ENCODE results near the gene ZNF777. TPM values are rescaled to one million over a fixed set of nuclear protein-coding genes. Genes with fewer than 3 reads are reported as not detected.

Gene ZNF777
- total RNA-seq, 1 donor from 2014 or later = 17.2 TPM

DNA sequence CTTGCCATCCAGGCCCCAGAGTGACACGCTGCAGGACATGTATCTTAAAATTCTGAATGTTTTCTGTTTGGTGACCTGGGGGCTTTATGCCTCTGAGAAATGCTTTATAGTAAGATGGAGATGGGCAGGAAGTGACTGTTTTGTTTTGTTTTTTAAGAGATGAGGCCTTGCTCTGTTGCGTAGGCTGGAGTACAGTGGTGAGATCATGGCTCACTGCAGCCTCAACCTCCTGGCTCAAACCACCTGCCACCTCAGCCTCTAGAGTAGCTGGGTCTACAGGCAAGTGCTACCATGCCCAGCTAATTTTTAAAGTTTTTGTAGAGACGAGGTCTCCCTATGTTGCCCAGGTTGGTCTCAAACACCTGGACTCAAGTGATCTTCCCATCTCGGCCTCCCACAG is 20.6 kb downstream of the ZNF777 start:
- no peak overlapping the region for H3K4me2 ChIP-seq (ENCODE audit: low read length)
- no peak for TF ChIP-seq CTCF (IDR thresholded peaks at IDR 0.05; ENCODE audit: insufficient read depth, low read depth, low read length)
- TF ChIP-seq EZH2 (IDR thresholded peaks at IDR 0.05; ENCODE audit: insufficient read depth, low read length) = no peak
- H3K4me1 ChIP-seq (ENCODE audit: insufficient read depth, low read length) = no peaks in the 10 kb centered on the region
- H3K27me3 ChIP-seq (ENCODE audit: insufficient read depth, low read length) = no peaks in the 10 kb centered on the region
- no peak overlapping the region for H3K9ac ChIP-seq (ENCODE audit: low read length)
- no peak overlapping the region for H3K27ac ChIP-seq (ENCODE audit: low read depth, low read length)
- Mint-ChIP-seq H3K36me3 (ENCODE audit: low read depth, unreplicated experiment) (peaks cover 25% of the 10 kb centered on the region), H3K4me3 (ENCODE audit: unreplicated experiment) (no peak overlapping the region), H3K4me1 (ENCODE audit: low read depth, unreplicated experiment) (peaks cover 5% of the 10 kb centered on the region), H3K9me3 (ENCODE audit: unreplicated experiment) (no peaks in the 10 kb centered on the region), H3K27ac (ENCODE audit: unreplicated experiment) (no peak overlapping the region), H3K27me3 (ENCODE audit: low read depth, unreplicated experiment) (no peaks in the 10 kb centered on the region)
- FAIRE-seq (no peak), DNase-seq (ENCODE audit: low read depth) (no peak)
- H2AFZ ChIP-seq (ENCODE audit: low read depth, low read length) = no peak overlapping the region
- peaks cover 4% of the 10 kb centered on the region for H4K20me1 ChIP-seq (ENCODE audit: insufficient read depth, low read length)
- H3K4me3 ChIP-seq (ENCODE audit: insufficient read depth, low read depth, low read length) = no peak overlapping the region
- no peaks in the 10 kb centered on the region for H3K9me3 ChIP-seq (ENCODE audit: insufficient read depth, low read depth, low read length)
- peaks cover 11% of the 10 kb centered on the region for H3K36me3 ChIP-seq (ENCODE audit: insufficient read depth, low read length)
- H3K79me2 ChIP-seq (ENCODE audit: insufficient read depth, low read length) = no peaks in the 10 kb centered on the region

- no peaks in the 10 kb centered on the region for H3K9me3 Mint-ChIP-seq (ENCODE audit: unreplicated experiment)
- peaks cover 38% of the 10 kb centered on the region for H3K36me3 Mint-ChIP-seq (ENCODE audit: low read depth, unreplicated experiment)
- peaks cover 5% of the 10 kb centered on the region for H3K4me1 Mint-ChIP-seq (ENCODE audit: low read depth, unreplicated experiment)
- no peak overlapping the region for H3K27ac Mint-ChIP-seq (ENCODE audit: unreplicated experiment)
- Histone ChIP-seq H3K9me3 (ENCODE audit: insufficient read depth, low read depth, low read length) (no peaks in the 10 kb centered on the region), H2AFZ (ENCODE audit: low read depth, low read length) (no peak overlapping the region), H3K79me2 (ENCODE audit: insufficient read depth, low read length) (no peaks in the 10 kb centered on the region), H3K9ac (ENCODE audit: low read length) (no peak overlapping the region), H3K36me3 (ENCODE audit: insufficient read depth, low read length) (peaks cover 10% of the 10 kb centered on the region), H3K4me1 (ENCODE audit: insufficient read depth, low read length) (no peaks in the 10 kb centered on the region), H3K4me3 (ENCODE audit: insufficient read depth, low read depth, low read length) (no peak overlapping the region), H4K20me1 (ENCODE audit: insufficient read depth, low read length) (peaks cover 4% of the 10 kb centered on the region), H3K27me3 (ENCODE audit: insufficient read depth, low read length) (no peaks in the 10 kb centered on the region), H3K4me2 (ENCODE audit: low read length) (no peak overlapping the region), H3K27ac (ENCODE audit: low read depth, low read length) (no peak overlapping the region)
- no peak for FAIRE-seq
- no peak overlapping the region for H3K4me3 Mint-ChIP-seq (ENCODE audit: unreplicated experiment)
- no peak for DNase-seq (ENCODE audit: low read depth)
- H3K27me3 Mint-ChIP-seq (ENCODE audit: low read depth, unreplicated experiment) = no peaks in the 10 kb centered on the region
- TF ChIP-seq EZH2 (IDR thresholded peaks at IDR 0.05; ENCODE audit: insufficient read depth, low read length) = no peak
- no peak for TF ChIP-seq CTCF (IDR thresholded peaks at IDR 0.05; ENCODE audit: insufficient read depth, low read depth, low read length)
These were observed 24.5 kb downstream of the ZNF777 start for GRCh38 chr7:149436358-149436757.

GRCh38 chr7:149433124-149433523 is 27.7 kb downstream of the ZNF777 start:
- H2AFZ ChIP-seq (ENCODE audit: low read depth, low read length) = no peak overlapping the region
- no peak overlapping the region for H3K4me2 ChIP-seq (ENCODE audit: low read length)
- H3K4me1 ChIP-seq (ENCODE audit: insufficient read depth, low read length) = no peaks in the 10 kb centered on the region
- H3K36me3 Mint-ChIP-seq (ENCODE audit: low read depth, unreplicated experiment) = peaks cover 43% of the 10 kb centered on the region
- no peak overlapping the region for H3K27ac Mint-ChIP-seq (ENCODE audit: unreplicated experiment)
- no peaks in the 10 kb centered on the region for H3K9me3 Mint-ChIP-seq (ENCODE audit: unreplicated experiment)
- H3K79me2 ChIP-seq (ENCODE audit: insufficient read depth, low read length) = no peaks in the 10 kb centered on the region
- H3K9me3 ChIP-seq (ENCODE audit: insufficient read depth, low read depth, low read length) = no peaks in the 10 kb centered on the region
- no peak overlapping the region for H3K4me3 Mint-ChIP-seq (ENCODE audit: unreplicated experiment)
- peaks cover 6% of the 10 kb centered on the region for H4K20me1 ChIP-seq (ENCODE audit: insufficient read depth, low read length)
- no peak overlapping the region for H3K27ac ChIP-seq (ENCODE audit: low read depth, low read length)
- FAIRE-seq = no peak
- no peak overlapping the region for H3K9ac ChIP-seq (ENCODE audit: low read length)
- DNase-seq (ENCODE audit: low read depth) = no peak
- no peak overlapping the region for H3K4me3 ChIP-seq (ENCODE audit: insufficient read depth, low read depth, low read length)
- TF ChIP-seq CTCF (IDR thresholded peaks at IDR 0.05; ENCODE audit: insufficient read depth, low read depth, low read length) = no peak
- TF ChIP-seq EZH2 (IDR thresholded peaks at IDR 0.05; ENCODE audit: insufficient read depth, low read length) = no peak
- H3K36me3 ChIP-seq (ENCODE audit: insufficient read depth, low read length) = peaks cover 13% of the 10 kb centered on the region
- no peaks in the 10 kb centered on the region for H3K27me3 ChIP-seq (ENCODE audit: insufficient read depth, low read length)
- H3K27me3 Mint-ChIP-seq (ENCODE audit: low read depth, unreplicated experiment) = no peaks in the 10 kb centered on the region
- H3K4me1 Mint-ChIP-seq (ENCODE audit: low read depth, unreplicated experiment) = no peaks in the 10 kb centered on the region
